SU-DHL-6 (cell line): ENCODE measurements around the gene ATP1B2.

Experiments used
- H2AFZ ChIP-seq: fragments of 200-600 bp; sonication (generic); 2 replicates; pipeline ENCODE4 v1.6.1; 2014; ENCODE audit warnings: low read depth, mild to moderate bottlenecking, moderate library complexity, mixed read lengths, antibody characterized with exemption, low read length; ENCODE audit not compliant: severe bottlenecking
- H3F3A ChIP-seq: fragments of 200-600 bp; shearing (Covaris generic); 2 replicates; pipeline ENCODE4 v1.6.0; 2016; ENCODE audit warnings: antibody characterized with exemption, mild to moderate bottlenecking; ENCODE audit not compliant: insufficient read depth
- H3K27ac ChIP-seq: fragments of 200-600 bp; sonication (generic); 2 replicates; pipeline ENCODE4 v1.5.1; 2016; ENCODE audit warnings: low read depth, mild to moderate bottlenecking, low read length, moderate library complexity, mixed read lengths
- H3K27me3 ChIP-seq: fragments of 200-600 bp; sonication (generic), shearing (Covaris generic); 2 replicates; pipeline ENCODE4 v1.6.0; 2014; ENCODE audit warnings: mild to moderate bottlenecking, low read length
- H3K36me3 ChIP-seq: fragments of 200-600 bp; sonication (generic); 2 replicates; pipeline ENCODE4 v1.6.1; 2014; ENCODE audit warnings: mild to moderate bottlenecking, low read length, mixed read lengths
- H3K4me2 ChIP-seq: fragments of 300-600, 200-600 bp; shearing (Covaris generic), sonication (generic); 2 replicates; pipeline ENCODE4 v1.6.0; 2014; ENCODE audit warnings: low read length, low read depth, mild to moderate bottlenecking; ENCODE audit not compliant: poor library complexity, severe bottlenecking
- H3K4me3 ChIP-seq: fragments of 200-600 bp; sonication (generic); 2 replicates; pipeline ENCODE4 v1.5.1; 2014; ENCODE audit warnings: antibody characterized with exemption, low read length, mild to moderate bottlenecking, mixed read lengths; ENCODE audit not compliant: insufficient read depth, poor library complexity, severe bottlenecking
- H3K79me2 ChIP-seq: fragments of 200-600 bp; sonication (generic); 2 replicates; pipeline ENCODE4 v1.6.1; 2014; ENCODE audit warnings: mild to moderate bottlenecking, low read length, moderate library complexity; ENCODE audit not compliant: insufficient read depth
- H3K9ac ChIP-seq: fragments of 200-600 bp; sonication (generic); 2 replicates; pipeline ENCODE4 v1.7.0; 2014; ENCODE audit warnings: mild to moderate bottlenecking, low read length
- H3K9me2 ChIP-seq: fragments of 200-600 bp; sonication (generic); replicated peaks from 2 replicates; pipeline ENCODE4 v1.6.1; 2014; ENCODE audit warnings: low read length; ENCODE audit not compliant: insufficient read depth
- H3K9me3 ChIP-seq: fragments of 200-600 bp; sonication (generic); 2 replicates; pipeline ENCODE4 v1.6.1; 2014; ENCODE audit warnings: low read length, mixed read lengths; ENCODE audit not compliant: insufficient read depth
- H4K20me1 ChIP-seq: fragments of 200-600 bp; sonication (generic); 2 replicates; pipeline ENCODE4 v1.6.1; 2014; ENCODE audit warnings: low read depth, mild to moderate bottlenecking, antibody characterized with exemption, low read length, moderate library complexity, mixed read lengths
- EZH2phosphoT487 ChIP-seq: fragments of 200-600 bp; sonication (generic), shearing (Covaris generic); conservative IDR thresholded peaks from 2 replicates; pipeline ENCODE4 v1.6.1; 2018; ENCODE audit warnings: mild to moderate bottlenecking, antibody characterized with exemption, low read length, moderate library complexity, mixed read lengths
- TF ChIP-seq, protein P1 (sequence below): fragments of 200-600 bp; sonication (generic); IDR thresholded peaks from one replicate; pipeline ENCODE4 v1.5.1; 2017; ENCODE audit warnings: antibody characterized with exemption, mild to moderate bottlenecking, low read length, moderate library complexity; ENCODE audit not compliant: insufficient read depth, poor library complexity, severe bottlenecking

The ATP1B2 gene

DNA sequence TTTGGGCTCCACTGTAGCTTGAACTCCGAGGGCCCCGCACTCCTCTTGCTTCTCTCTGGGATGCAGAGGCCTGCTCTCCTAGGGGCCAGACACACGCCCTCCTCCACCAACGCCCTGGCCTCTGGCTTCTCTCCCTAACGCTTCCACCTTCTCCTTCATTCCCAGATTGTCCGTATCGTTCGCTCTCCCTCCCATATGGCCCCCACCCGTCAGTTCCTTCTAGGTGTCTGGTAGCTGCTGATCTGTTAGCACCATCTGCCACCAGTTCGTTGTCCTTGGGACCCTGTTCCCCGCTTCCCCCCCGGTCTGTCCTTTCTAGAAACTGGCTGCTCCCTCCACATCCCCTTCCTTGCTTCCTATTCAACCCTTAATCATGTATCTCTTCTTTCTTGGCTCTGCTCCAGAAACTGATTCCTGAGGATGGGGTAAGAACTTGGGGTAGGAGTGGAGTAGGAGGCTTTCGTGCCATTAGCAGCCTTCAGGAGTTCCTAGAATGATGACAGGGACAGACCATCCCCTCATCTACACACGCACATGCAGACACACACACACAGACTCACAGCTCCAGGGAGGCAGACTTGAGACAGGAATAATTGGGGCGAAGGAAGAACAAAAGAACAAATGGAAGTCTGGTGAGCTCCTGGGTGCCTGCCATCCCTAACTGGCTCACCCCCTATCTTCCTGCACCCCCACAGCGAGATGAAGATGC is 4.3 kb downstream of the ATP1B2 start:
- Histone ChIP-seq H2AFZ (no peak overlapping the region), H3K27me3 (no peaks in the 10 kb centered on the region), H3F3A (no peaks in the 10 kb centered on the region), H3K79me2 (no peaks in the 10 kb centered on the region), H3K9me3 (no peaks in the 10 kb centered on the region), H3K36me3 (no peaks in the 10 kb centered on the region), H3K4me3 (no peak overlapping the region), H3K9me2 (no peaks in the 10 kb centered on the region), H4K20me1 (no peaks in the 10 kb centered on the region), H3K27ac (no peak overlapping the region), H3K9ac (no peak overlapping the region), H3K4me2 (no peak overlapping the region)
- TF ChIP-seq EZH2phosphoT487: no peak
- TF ChIP-seq, protein P1, sequence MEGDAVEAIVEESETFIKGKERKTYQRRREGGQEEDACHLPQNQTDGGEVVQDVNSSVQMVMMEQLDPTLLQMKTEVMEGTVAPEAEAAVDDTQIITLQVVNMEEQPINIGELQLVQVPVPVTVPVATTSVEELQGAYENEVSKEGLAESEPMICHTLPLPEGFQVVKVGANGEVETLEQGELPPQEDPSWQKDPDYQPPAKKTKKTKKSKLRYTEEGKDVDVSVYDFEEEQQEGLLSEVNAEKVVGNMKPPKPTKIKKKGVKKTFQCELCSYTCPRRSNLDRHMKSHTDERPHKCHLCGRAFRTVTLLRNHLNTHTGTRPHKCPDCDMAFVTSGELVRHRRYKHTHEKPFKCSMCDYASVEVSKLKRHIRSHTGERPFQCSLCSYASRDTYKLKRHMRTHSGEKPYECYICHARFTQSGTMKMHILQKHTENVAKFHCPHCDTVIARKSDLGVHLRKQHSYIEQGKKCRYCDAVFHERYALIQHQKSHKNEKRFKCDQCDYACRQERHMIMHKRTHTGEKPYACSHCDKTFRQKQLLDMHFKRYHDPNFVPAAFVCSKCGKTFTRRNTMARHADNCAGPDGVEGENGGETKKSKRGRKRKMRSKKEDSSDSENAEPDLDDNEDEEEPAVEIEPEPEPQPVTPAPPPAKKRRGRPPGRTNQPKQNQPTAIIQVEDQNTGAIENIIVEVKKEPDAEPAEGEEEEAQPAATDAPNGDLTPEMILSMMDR: no peak

DNA sequence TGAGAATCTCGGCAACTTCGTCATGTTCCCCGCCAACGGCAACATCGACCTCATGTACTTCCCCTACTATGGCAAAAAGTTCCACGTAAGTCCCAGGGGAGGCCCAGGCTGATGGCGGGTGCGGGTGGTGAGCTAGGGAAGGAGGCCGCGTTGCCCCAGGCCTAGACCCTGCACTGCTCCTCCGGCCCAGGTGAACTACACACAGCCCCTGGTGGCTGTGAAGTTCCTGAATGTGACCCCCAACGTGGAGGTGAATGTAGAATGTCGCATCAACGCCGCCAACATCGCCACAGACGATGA is 4.8 kb downstream of the ATP1B2 start:
- no peak overlapping the region for H3K9ac ChIP-seq
- H3K27ac ChIP-seq: no peak overlapping the region
- H3K27me3 ChIP-seq: no peaks in the 10 kb centered on the region
- no peaks in the 10 kb centered on the region for H4K20me1 ChIP-seq
- H3K4me2 ChIP-seq: no peak overlapping the region
- H3F3A ChIP-seq: no peaks in the 10 kb centered on the region
- no peak for TF ChIP-seq EZH2phosphoT487
- TF ChIP-seq, protein P1: no peak
- no peak overlapping the region for H3K4me3 ChIP-seq
- no peaks in the 10 kb centered on the region for H3K9me2 ChIP-seq
- no peaks in the 10 kb centered on the region for H3K9me3 ChIP-seq
- H2AFZ ChIP-seq: no peak overlapping the region
- no peaks in the 10 kb centered on the region for H3K79me2 ChIP-seq
- no peaks in the 10 kb centered on the region for H3K36me3 ChIP-seq

DNA sequence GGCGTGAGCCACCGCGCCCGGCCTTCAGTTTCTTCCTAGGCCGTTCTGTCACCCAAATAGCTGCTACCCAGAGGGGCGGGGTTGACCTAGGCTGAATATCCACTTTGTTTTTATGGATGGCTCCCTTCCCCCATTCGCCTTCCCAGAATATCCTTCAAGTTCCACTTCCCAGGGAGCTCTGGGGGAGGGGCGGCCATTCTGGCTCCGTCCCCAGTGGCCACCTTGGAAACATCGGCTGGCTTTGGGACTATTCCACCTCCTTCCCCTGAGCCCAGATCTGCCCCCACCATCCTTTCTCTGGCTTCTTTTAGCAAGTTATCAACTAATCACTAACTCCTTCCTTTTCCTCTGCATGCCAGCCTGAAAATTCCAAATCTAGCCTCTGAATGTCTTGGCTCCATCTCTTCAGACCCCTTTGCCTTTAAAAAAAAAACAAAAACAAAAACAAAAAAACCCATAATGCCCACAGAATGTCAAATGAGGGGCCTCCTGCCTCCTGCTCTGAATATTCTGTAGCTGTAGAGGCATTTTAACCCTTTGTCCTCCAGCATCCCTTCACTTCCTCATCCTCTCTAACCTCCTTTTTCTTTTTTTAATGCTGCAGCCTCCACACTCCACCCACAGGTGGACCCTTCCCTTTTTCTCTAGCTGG is 6.4 kb downstream of the ATP1B2 start:
- no peaks in the 10 kb centered on the region for H3F3A ChIP-seq
- no peaks in the 10 kb centered on the region for H3K27me3 ChIP-seq
- no peaks in the 10 kb centered on the region for H3K79me2 ChIP-seq
- H3K27ac ChIP-seq: no peak overlapping the region
- TF ChIP-seq EZH2phosphoT487: no peak
- TF ChIP-seq, protein P1: no peak
- H3K4me2 ChIP-seq: no peak overlapping the region
- H3K4me3 ChIP-seq: no peak overlapping the region
- H3K9me2 ChIP-seq: no peaks in the 10 kb centered on the region
- H3K9ac ChIP-seq: no peak overlapping the region
- H4K20me1 ChIP-seq: no peaks in the 10 kb centered on the region
- no peaks in the 10 kb centered on the region for H3K9me3 ChIP-seq
- H2AFZ ChIP-seq: no peak overlapping the region
- no peaks in the 10 kb centered on the region for H3K36me3 ChIP-seq
